SK-N-SH (cell line): ENCODE results near the gene ZNF398. TPM values are rescaled to one million over a fixed set of nuclear protein-coding genes. Genes with fewer than 3 reads are reported as not detected.

Source experiments
- CTCF ChIA-PET: fragments of 300-600, 350-600 bp; formaldehyde crosslinking; extraction: SDS; loops from one replicate; lab custom pipeline; 2021; lab: Yijun Ruan, JAX
- POLR2A ChIA-PET: fragments of 350-600 bp; sonication (Branson Sonifier 250); formaldehyde crosslinking; extraction: SDS; loops from one replicate; lab custom pipeline; 2020; ENCODE audit warnings: antibody characterized with exemption, inconsistent platforms; lab: Yijun Ruan, JAX
- DNase-seq: peaks from one replicate; pipeline ENCODE4 v3.0.0; 2012
- H2AFZ ChIP-seq: fragments of 200-600 bp; sonication (generic); 2 replicates; pipeline ENCODE4 v1.8.1; 2016; ENCODE audit warnings: antibody characterized with exemption, mild to moderate bottlenecking, low read depth
- H3F3A ChIP-seq: fragments of 200-600 bp; sonication (generic); replicated peaks from 2 replicates; pipeline ENCODE3; 2016; ENCODE audit warnings: antibody characterized with exemption, mild to moderate bottlenecking; ENCODE audit not compliant: insufficient read depth
- H3K27ac ChIP-seq, 2 experiments: fragments of 200-500 bp in 1 of 2; fragments of 200-600 bp in 1 of 2; sonication (Bioruptor generic) in 1 of 2; sonication (generic), shearing (Covaris generic) in 1 of 2; 2 replicates each; pipeline versions ENCODE4 v1.5.1 to v1.6.1; 2014 to 2016; ENCODE audit warnings: low read depth in 2 of 2, inconsistent platforms in 1 of 2, low read length in 1 of 2, mild to moderate bottlenecking in 1 of 2, mixed read lengths in 1 of 2
- H3K27me3 ChIP-seq: fragments of 200-600 bp; sonication (generic), shearing (Covaris generic); 2 replicates; pipeline ENCODE4 v1.6.1; 2016; ENCODE audit warnings: mixed run types; ENCODE audit not compliant: insufficient read depth
- H3K36me3 ChIP-seq, 2 experiments: fragments of 200-500 bp in 1 of 2; fragments of 200-600 bp in 1 of 2; sonication (Bioruptor generic) in 1 of 2; sonication (generic) in 1 of 2; replicated peaks in 1 of 2; 2 replicates each; pipeline versions ENCODE3 to v1.5.1; 2014 to 2016; ENCODE audit warnings: low read length in 1 of 2, mild to moderate bottlenecking in 1 of 2; ENCODE audit not compliant: insufficient read depth in 2 of 2, control insufficient read depth in 1 of 2
- H3K4me1 ChIP-seq, 2 experiments: fragments of 200-500 bp in 1 of 2; fragments of 200-600 bp in 1 of 2; sonication (Bioruptor generic) in 1 of 2; sonication (generic), shearing (Covaris generic) in 1 of 2; 2 replicates each; pipeline versions ENCODE4 v1.5.1 to v1.6.1; 2014 to 2016; ENCODE audit warnings: low read depth in 1 of 2, low read length in 1 of 2, mixed run types in 1 of 2; ENCODE audit not compliant: insufficient read depth in 2 of 2, control insufficient read depth in 1 of 2
- H3K4me2 ChIP-seq: fragments of 200-600 bp; sonication (generic), shearing (Covaris generic); 2 replicates; pipeline ENCODE4 v1.6.1; 2017; ENCODE audit warnings: mixed run types
- H3K4me3 ChIP-seq, 2 experiments: fragments of 200-500 bp in 1 of 2; fragments of 200-600 bp in 1 of 2; sonication (Bioruptor generic) in 1 of 2; sonication (generic), shearing (Covaris generic) in 1 of 2; 2 replicates each; pipeline versions ENCODE4 v1.5.1 to v1.8.1; 2014 to 2016; ENCODE audit warnings: low read depth in 2 of 2, inconsistent platforms in 1 of 2, low read length in 1 of 2, mild to moderate bottlenecking in 1 of 2, mixed read lengths in 1 of 2, moderate library complexity in 1 of 2
- H3K79me2 ChIP-seq: fragments of 200-600 bp; sonication (generic); 2 replicates; pipeline ENCODE4 v1.8.1; 2017; ENCODE audit warnings: mild to moderate bottlenecking; ENCODE audit not compliant: insufficient read depth
- H3K9ac ChIP-seq: fragments of 200-600 bp; sonication (generic); 2 replicates; pipeline ENCODE4 v1.6.1; 2017; ENCODE audit warnings: mixed run types
- H3K9me2 ChIP-seq: fragments of 200-600 bp; sonication (generic); 2 replicates; pipeline ENCODE4 v1.6.1; 2017; ENCODE audit warnings: mixed run types
- H3K9me3 ChIP-seq: fragments of 200-600 bp; sonication (generic); 2 replicates; pipeline ENCODE4 v1.6.1; 2017; ENCODE audit warnings: mixed run types, mild to moderate bottlenecking, moderate library complexity
- H4K20me1 ChIP-seq: fragments of 200-600 bp; sonication (generic); 2 replicates; pipeline ENCODE4 v1.6.1; 2017; ENCODE audit warnings: mild to moderate bottlenecking, mixed run types; ENCODE audit not compliant: insufficient read depth
- EP300 ChIP-seq, 2 experiments: IDR thresholded peaks; 2 replicates each; pipeline versions ENCODE4 v1.4.0 to v1.6.1; 2012; ENCODE audit warnings: borderline replicate concordance in 1 of 2, low read depth in 1 of 2, low read length in 1 of 2
- FOXM1 ChIP-seq: IDR thresholded peaks from 2 replicates; pipeline ENCODE4 v1.4.0; 2012; ENCODE audit warnings: low read depth, mild to moderate bottlenecking
- GABPA ChIP-seq: IDR thresholded peaks from 2 replicates; pipeline ENCODE4 v1.4.0; 2012; ENCODE audit warnings: low read depth, mild to moderate bottlenecking
- NFIC ChIP-seq: IDR thresholded peaks from 2 replicates; pipeline ENCODE4 v1.4.0; 2012; ENCODE audit warnings: borderline replicate concordance
- NRF1 ChIP-seq: IDR thresholded peaks from 2 replicates; pipeline ENCODE4 v1.6.1; 2012; ENCODE audit warnings: low read depth, mild to moderate bottlenecking, low read length
- RCOR1 ChIP-seq: fragments of 150-350 bp; IDR thresholded peaks from 2 replicates; pipeline ENCODE4 v1.6.1; 2017; ENCODE audit warnings: antibody characterized with exemption, low read length
- SIN3A ChIP-seq: IDR thresholded peaks from 2 replicates; pipeline ENCODE4 v1.6.1; 2012; ENCODE audit warnings: low read depth, mild to moderate bottlenecking, low read length, moderate library complexity, borderline replicate concordance
- TEAD4 ChIP-seq: IDR thresholded peaks from 2 replicates; pipeline ENCODE4 v1.4.0; 2012; ENCODE audit warnings: mild to moderate bottlenecking, borderline replicate concordance; ENCODE audit not compliant: insufficient read depth
- WGBS: methylation state at CpG from one replicate; pipeline ENCODE4 v1.1.6; 2017; ENCODE audit warnings: low lambda C conversion rate; 5-methylcytosine and 5-hydroxymethylcytosine counted together
- polyA plus RNA-seq, 3 experiments: library from polyadenylated mRNA; depleted of rRNA; stranded (reverse); fragments of >200 nt; gene quantifications; 2 replicates each; pipeline ENCODE4 v1.2.3, GENCODE V29; 2012
- TF ChIP-seq, protein P1 (sequence below): IDR thresholded peaks from 2 replicates; pipeline ENCODE4 v1.4.0; 2012; ENCODE audit warnings: low read depth
- TF ChIP-seq, protein P2 (sequence below): IDR thresholded peaks from 2 replicates; pipeline ENCODE4 v1.6.1; 2012; ENCODE audit warnings: mild to moderate bottlenecking, low read depth, low read length, moderate library complexity

Gene ZNF398
- polyA plus RNA-seq, 1 of the 3 experiments (the other 2 are of a cell fraction) = 4.5 TPM

DNA sequence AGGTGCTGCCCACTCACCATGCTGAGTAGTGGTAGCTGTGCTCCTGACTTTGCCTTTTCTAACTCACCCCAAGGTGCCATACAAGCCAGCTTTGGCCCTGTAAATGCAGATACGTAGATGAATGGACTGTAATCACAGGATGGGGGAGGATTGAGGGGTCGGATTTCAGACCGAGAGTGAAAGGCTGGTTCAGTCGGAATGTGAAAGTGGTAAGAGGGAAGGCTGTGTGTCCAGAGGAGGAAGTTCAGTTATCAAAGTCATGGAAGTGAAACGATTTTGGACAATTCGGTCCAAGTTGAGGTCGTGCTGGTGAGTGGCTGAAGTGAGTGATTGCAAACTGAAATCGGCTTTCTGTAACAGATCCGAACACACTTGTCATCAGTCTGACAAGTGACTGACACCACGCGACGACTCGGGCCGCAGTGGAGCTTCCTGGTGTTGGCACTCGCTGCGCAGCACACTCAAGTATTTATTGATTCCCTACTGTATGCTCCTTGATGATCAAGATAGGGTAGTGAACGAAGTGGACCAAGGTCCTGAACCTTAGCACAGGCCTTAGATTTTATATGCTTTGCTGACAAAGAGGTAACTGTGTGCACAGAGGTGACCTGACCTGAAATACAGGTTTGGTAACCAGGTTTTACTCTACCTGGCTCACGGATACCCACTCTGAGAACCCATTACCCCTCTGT lies 58.6 kb downstream of the ZNF398 start (continued):
- TF ChIP-seq, protein P1, sequence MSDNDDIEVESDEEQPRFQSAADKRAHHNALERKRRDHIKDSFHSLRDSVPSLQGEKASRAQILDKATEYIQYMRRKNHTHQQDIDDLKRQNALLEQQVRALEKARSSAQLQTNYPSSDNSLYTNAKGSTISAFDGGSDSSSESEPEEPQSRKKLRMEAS = no peak
- TF ChIP-seq EP300 (IDR thresholded peaks at IDR 0.05; ENCODE audit: borderline replicate concordance in 1 of 2, low read depth in 1 of 2, low read length in 1 of 2) = no peak
- TF ChIP-seq FOXM1 = no peak
- TF ChIP-seq NRF1 = no peak
- no peak for TF ChIP-seq GABPA

DNA sequence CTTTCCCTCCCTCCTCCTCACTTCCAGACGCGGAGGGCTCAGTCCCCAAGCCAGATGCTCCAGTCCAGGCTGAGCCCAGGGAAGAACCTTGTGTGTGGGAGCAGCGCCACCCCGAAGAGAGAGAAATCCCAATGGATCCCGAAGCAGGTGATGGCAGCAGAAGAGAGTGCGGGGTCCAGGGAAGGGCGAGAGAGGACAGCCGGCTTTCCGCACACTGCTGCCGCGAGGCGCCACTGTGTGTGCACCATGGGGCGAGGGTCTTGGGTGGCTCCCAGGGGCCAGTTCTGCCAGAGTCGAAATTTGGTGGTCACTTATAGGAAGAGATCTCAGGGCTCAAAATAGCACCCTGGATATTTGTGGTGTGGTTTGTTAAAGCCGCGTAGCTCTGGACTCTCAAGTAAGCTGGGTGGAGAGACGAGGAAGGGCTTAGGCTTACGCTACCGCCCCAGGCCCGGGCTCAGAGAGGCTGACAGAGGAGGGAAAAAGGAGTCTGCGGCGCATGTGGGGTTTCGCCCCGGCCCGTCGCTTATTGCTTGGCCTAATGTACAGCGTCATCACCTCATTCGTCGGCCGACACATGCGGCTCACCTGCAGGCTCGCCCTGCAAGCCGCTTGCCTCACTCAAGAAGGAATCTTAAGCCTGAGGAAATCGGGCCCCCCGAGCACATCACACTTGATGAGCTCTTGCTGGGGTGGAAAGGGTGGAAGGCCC lies 60.2 kb downstream of the ZNF398 start:
- TF ChIP-seq SIN3A (no peak), NFIC (no peak), RCOR1 (no peak), GABPA (no peak), TEAD4 (no peak)
- TF ChIP-seq, protein P2, sequence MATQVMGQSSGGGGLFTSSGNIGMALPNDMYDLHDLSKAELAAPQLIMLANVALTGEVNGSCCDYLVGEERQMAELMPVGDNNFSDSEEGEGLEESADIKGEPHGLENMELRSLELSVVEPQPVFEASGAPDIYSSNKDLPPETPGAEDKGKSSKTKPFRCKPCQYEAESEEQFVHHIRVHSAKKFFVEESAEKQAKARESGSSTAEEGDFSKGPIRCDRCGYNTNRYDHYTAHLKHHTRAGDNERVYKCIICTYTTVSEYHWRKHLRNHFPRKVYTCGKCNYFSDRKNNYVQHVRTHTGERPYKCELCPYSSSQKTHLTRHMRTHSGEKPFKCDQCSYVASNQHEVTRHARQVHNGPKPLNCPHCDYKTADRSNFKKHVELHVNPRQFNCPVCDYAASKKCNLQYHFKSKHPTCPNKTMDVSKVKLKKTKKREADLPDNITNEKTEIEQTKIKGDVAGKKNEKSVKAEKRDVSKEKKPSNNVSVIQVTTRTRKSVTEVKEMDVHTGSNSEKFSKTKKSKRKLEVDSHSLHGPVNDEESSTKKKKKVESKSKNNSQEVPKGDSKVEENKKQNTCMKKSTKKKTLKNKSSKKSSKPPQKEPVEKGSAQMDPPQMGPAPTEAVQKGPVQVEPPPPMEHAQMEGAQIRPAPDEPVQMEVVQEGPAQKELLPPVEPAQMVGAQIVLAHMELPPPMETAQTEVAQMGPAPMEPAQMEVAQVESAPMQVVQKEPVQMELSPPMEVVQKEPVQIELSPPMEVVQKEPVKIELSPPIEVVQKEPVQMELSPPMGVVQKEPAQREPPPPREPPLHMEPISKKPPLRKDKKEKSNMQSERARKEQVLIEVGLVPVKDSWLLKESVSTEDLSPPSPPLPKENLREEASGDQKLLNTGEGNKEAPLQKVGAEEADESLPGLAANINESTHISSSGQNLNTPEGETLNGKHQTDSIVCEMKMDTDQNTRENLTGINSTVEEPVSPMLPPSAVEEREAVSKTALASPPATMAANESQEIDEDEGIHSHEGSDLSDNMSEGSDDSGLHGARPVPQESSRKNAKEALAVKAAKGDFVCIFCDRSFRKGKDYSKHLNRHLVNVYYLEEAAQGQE = no peak
- TF ChIP-seq, protein P1 = no peak
- TF ChIP-seq, all 33 proteins: peak for 0
- Histone ChIP-seq H3K9me3 (no peaks in the 10 kb centered on the region), H3K9ac (no peak overlapping the region), H3K4me1 (peaks cover 0 to 5% of the 10 kb centered on the region in 2 experiments; a peak in 1 of 4 replicates), H4K20me1 (peaks cover 9% of the 10 kb centered on the region; the same call in 1 of the 2 replicates), H2AFZ (no peak overlapping the region), H3K27ac (no peak overlapping the region), H3K4me3 (no peak overlapping the region), H3K9me2 (no peaks in the 10 kb centered on the region), H3K36me3 (peaks cover 75 to 81% of the 10 kb centered on the region in 2 experiments), H3K79me2 (peaks cover 43% of the 10 kb centered on the region), H3K27me3 (no peaks in the 10 kb centered on the region), H3K4me2 (no peak overlapping the region), H3F3A (peaks cover 14% of the 10 kb centered on the region)
- no peak for DNase-seq
- POLR2A ChIA-PET = interaction anchor here (1.0 kb wide), 1 partner anchor 11 kb away, joined by 3 read pairs; no protein-coding TSS in a partner anchor
- WGBS = 89% methylated on average over 35 of the region's 35 CpGs
- CTCF ChIA-PET = interaction anchor here (1.0 to 2.8 kb wide), 4 partner anchors 11 to 81 kb away, joined by 3 to 13 read pairs (median 4); partner anchors contain the start of genes ZNF282 and ZNF425
